Prostate gland (tissue), 2 donors: ENCODE data around the gene SLU7. TPM values are rescaled to one million over a fixed set of nuclear protein-coding genes. Genes with fewer than 3 reads are reported as not detected.

Experiments used
- DNase-seq: peaks from one replicate; pipeline ENCODE4 v3.0.0-alpha.2; 2019; ENCODE audit warnings: low spot score
- H3K27ac ChIP-seq, 2 donors: fragments of 200-600 bp; sonication (generic); 2 replicates each; pipeline ENCODE4 v1.5.1; 2017 to 2019
- H3K27me3 ChIP-seq: fragments of 200-600 bp; sonication (generic); replicated peaks from 2 replicates; pipeline ENCODE4 v1.5.1; 2019; ENCODE audit not compliant: insufficient read depth
- H3K36me3 ChIP-seq, 2 donors: fragments of 200-600 bp; sonication (generic); 1 replicate in 1 of 2; 2 replicates in 1 of 2; pipeline versions ENCODE4 v1.5.1 to v1.8.1; 2017 to 2019
- H3K4me1 ChIP-seq: fragments of 200-600 bp; sonication (generic); replicated peaks from 2 replicates; pipeline ENCODE4 v1.5.1; 2019
- H3K4me3 ChIP-seq, 2 donors: fragments of 200-600 bp; sonication (generic); 2 replicates each; pipeline ENCODE4 v1.5.1; 2017 to 2019
- H3K9me3 ChIP-seq: fragments of 200-600 bp; sonication (generic); 2 replicates; pipeline ENCODE4 v1.5.1; 2017
- POLR2A ChIP-seq: fragments of 450-650 bp; IDR thresholded peaks from one replicate; pipeline ENCODE4 v1.6.1; 2016; ENCODE audit warnings: antibody characterized with exemption, mild to moderate bottlenecking
- POLR2AphosphoS5 ChIP-seq: sonication (generic); formaldehyde crosslinking; IDR thresholded peaks from one replicate; pipeline ENCODE4 v1.6.1; 2017; ENCODE audit warnings: antibody characterized with exemption
- WGBS: methylation state at CpG from one replicate; pipeline ENCODE4 v1.1.5; 2018; 5-methylcytosine and 5-hydroxymethylcytosine counted together
- intact Hi-C: fragments of 100-400 bp; cut with DNase I; formaldehyde crosslinking; loops from one replicate; pipeline ENCODE4 v1.14.2; 2022
- total RNA-seq, 2 donors: library from RNA; depleted of rRNA; stranded (reverse); fragments of >200 nt; gene quantifications; one replicate each; pipeline ENCODE4 v1.1.0, GENCODE V29; 2016
- TF ChIP-seq, protein P1 (sequence below), 4 experiments: fragments of 200-600 bp in 2 of 4; fragments of 450-650 bp in 2 of 4; sonication (generic) in 2 of 4; IDR thresholded peaks; 1 replicate in 3 of 4; 2 replicates in 1 of 4; pipeline ENCODE4 v1.5.1; 2016 to 2019; ENCODE audit warnings: antibody characterized with exemption in 4 of 4, mild to moderate bottlenecking in 2 of 4, moderate library complexity in 2 of 4

Gene SLU7
- total RNA-seq, 2 donors from 2014 or later, result 67.4 to 88.0 TPM

DNA sequence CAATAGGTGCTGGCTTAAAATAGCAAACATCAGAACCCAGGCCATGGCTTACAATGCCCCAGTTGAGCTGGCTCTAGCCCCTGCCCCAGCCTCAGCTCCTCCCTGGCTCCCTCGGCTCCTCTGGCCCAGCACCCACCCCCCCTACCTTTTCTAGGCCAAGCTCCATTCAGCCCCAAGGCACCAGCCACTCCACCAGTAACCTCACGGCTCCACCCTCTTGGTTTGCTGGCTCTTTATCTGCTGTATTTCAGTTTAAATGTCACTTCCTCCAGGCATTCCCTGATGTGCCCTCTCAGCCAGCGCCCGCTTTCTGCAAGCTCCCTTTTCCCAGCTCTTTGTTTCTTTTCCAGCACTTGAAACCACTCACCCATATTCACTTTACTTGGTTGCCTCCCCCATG is 59.1 kb downstream of the SLU7 start:
- H3K4me1 ChIP-seq, result no peaks in the 10 kb centered on the region
- 41% methylated on average over 4 of the region's 4 CpGs for WGBS
- H3K9me3 ChIP-seq, result no peaks in the 10 kb centered on the region
- no peak overlapping the region for H3K27ac ChIP-seq
- H3K36me3 ChIP-seq, result no peaks in the 10 kb centered on the region
- no peaks in the 10 kb centered on the region for H3K27me3 ChIP-seq
- H3K4me3 ChIP-seq, result no peak overlapping the region
- intact Hi-C loops, result no loop called here
- TF ChIP-seq, protein P1, sequence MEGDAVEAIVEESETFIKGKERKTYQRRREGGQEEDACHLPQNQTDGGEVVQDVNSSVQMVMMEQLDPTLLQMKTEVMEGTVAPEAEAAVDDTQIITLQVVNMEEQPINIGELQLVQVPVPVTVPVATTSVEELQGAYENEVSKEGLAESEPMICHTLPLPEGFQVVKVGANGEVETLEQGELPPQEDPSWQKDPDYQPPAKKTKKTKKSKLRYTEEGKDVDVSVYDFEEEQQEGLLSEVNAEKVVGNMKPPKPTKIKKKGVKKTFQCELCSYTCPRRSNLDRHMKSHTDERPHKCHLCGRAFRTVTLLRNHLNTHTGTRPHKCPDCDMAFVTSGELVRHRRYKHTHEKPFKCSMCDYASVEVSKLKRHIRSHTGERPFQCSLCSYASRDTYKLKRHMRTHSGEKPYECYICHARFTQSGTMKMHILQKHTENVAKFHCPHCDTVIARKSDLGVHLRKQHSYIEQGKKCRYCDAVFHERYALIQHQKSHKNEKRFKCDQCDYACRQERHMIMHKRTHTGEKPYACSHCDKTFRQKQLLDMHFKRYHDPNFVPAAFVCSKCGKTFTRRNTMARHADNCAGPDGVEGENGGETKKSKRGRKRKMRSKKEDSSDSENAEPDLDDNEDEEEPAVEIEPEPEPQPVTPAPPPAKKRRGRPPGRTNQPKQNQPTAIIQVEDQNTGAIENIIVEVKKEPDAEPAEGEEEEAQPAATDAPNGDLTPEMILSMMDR (IDR thresholded peaks at IDR 0.05), result no peak
- TF ChIP-seq POLR2A (no peak), POLR2AphosphoS5 (no peak)
- DNase-seq, result no peak

GRCh38 chr5:160359242-160359641 is 59.6 kb downstream of the SLU7 start:
- DNase-seq, result no peak
- Histone ChIP-seq H3K36me3 (no peaks in the 10 kb centered on the region), H3K4me1 (no peaks in the 10 kb centered on the region), H3K27ac (no peak overlapping the region), H3K9me3 (no peaks in the 10 kb centered on the region), H3K4me3 (no peak overlapping the region), H3K27me3 (no peaks in the 10 kb centered on the region)
- 6% methylated on average over 1 of the region's 1 CpG for WGBS
- intact Hi-C loops, result no loop called here
- TF ChIP-seq, protein P1 (IDR thresholded peaks at IDR 0.05), result no peak
- TF ChIP-seq POLR2AphosphoS5, result no peak
- no peak for TF ChIP-seq POLR2A

GRCh38 chr5:160357861-160358411 is 60.9 kb downstream of the SLU7 start:
- TF ChIP-seq POLR2A, result no peak
- TF ChIP-seq, protein P1 (IDR thresholded peaks at IDR 0.05), result no peak
- no peak for TF ChIP-seq POLR2AphosphoS5
- no peaks in the 10 kb centered on the region for H3K9me3 ChIP-seq
- H3K27ac ChIP-seq, result peak overlapping the region; percentile 14 to 69
- no peaks in the 10 kb centered on the region for H3K36me3 ChIP-seq
- intact Hi-C loops, result no loop called here
- 48% methylated on average over 7 of the region's 7 CpGs for WGBS
- H3K4me3 ChIP-seq, result no peak overlapping the region
- DNase-seq, result no peak
- H3K27me3 ChIP-seq, result no peaks in the 10 kb centered on the region
- H3K4me1 ChIP-seq, result no peaks in the 10 kb centered on the region

DNA sequence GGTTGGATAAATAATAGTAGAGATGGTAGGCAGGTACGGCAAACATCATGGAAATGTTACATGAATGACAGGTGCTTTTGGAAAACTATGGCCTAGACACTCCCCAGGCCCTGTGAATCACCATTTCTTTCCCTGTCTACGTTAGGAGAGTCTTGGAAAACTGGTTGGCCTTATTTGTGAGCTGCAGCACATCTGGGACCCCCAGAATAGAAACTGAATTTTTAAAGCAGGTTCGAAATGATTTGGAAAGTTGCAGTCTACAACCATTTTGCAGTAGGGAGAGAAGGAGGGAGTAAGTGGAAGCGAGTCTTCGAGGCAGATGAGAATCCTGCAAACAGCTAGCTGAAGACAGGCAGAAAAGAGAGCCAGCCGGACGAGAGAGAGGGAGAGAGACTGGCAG is 61.5 kb downstream of the SLU7 start:
- WGBS, result 66% methylated on average over 7 of the region's 7 CpGs
- H3K4me3 ChIP-seq, result no peak overlapping the region
- no peaks in the 10 kb centered on the region for H3K4me1 ChIP-seq
- intact Hi-C loops, result no loop called here
- DNase-seq, result no peak
- H3K27me3 ChIP-seq, result no peaks in the 10 kb centered on the region
- TF ChIP-seq POLR2A (no peak), POLR2AphosphoS5 (no peak)
- TF ChIP-seq, protein P1 (IDR thresholded peaks at IDR 0.05), result no peak
- no peaks in the 10 kb centered on the region for H3K36me3 ChIP-seq
- no peaks in the 10 kb centered on the region for H3K9me3 ChIP-seq
- H3K27ac ChIP-seq, result peak overlapping the region; percentile 14 to 69

DNA sequence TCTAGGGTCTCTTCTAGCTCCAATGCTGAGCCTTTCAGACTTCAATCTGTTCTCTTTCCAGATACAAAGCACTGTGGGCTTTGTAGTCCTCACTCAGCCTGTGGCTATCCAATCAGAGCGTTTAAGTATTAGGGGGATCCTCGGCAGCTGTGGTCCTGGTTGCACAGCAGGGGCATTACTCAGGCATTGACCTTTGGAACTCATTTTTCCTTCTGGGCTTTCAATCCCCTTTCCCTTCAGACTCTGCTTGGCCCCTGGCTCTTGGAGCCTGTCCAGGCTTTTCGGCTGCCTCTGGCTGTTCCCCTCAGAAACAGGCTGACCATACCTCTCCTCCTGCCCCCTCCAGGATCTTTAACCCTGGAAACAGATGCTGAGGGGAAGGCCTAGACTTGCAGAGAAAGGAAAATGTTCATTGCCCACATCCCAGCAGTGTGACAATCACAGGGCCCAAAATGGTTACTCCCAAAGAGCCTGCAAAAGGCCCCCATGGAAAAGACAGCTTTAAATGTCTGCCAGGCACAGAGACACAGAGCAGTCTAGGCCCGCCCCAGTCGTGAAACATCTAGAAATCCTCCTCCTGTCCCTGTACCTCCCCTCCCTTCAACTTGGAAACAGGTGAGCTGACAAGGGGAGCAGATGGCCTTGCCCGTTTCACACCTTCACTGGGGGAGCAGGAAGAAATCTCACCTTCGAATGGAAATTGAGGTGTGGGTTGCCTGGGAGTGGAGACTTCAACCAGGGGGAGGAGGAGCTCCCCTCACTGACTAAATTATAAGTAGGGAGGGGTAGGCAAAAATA is 62.1 kb downstream of the SLU7 start:
- 68% methylated on average over 7 of the region's 7 CpGs for WGBS
- Histone ChIP-seq H3K4me3 (no peak overlapping the region), H3K4me1 (no peaks in the 10 kb centered on the region), H3K27me3 (no peaks in the 10 kb centered on the region), H3K36me3 (no peaks in the 10 kb centered on the region), H3K9me3 (no peaks in the 10 kb centered on the region), H3K27ac (peak overlapping the region in 1 of 2 donors; percentile 69)
- no peak for DNase-seq
- TF ChIP-seq, protein P1 (IDR thresholded peaks at IDR 0.05), result no peak
- no peak for TF ChIP-seq POLR2A
- no peak for TF ChIP-seq POLR2AphosphoS5
- intact Hi-C loops, result no loop called here
